HCT116 (cell line): ENCODE measurements around the gene GNLY. TPM values are rescaled to one million over a fixed set of nuclear protein-coding genes. Genes with fewer than 3 reads are reported as not detected.

ENCODE experiments used
- ATAC-seq: fragments of 200-7000 bp; cut with Tn5 transposase; 2 replicates; pipeline ENCODE4 v1.9.1; 2020; ENCODE audit warnings: mild to moderate bottlenecking, moderate library complexity
- BruUV-seq: library from RNA; stranded (reverse); fragments of 400-500 nt; replicated peaks from 2 replicates; lab custom pipeline; 2021; lab: Mats Ljungman, UMichigan
- CTCF ChIA-PET: fragments of 300-600 bp; sonication (Branson Sonifier 250); formaldehyde crosslinking; loops from one replicate; lab custom pipeline; 2021; ENCODE audit warnings: antibody characterized with exemption; lab: Charles Lee
- POLR2A ChIA-PET: fragments of 300-600, 350-600 bp; sonication (Branson Sonifier 250); formaldehyde crosslinking; loops from one replicate; lab custom pipeline; 2021; ENCODE audit warnings: antibody characterized with exemption; lab: Charles Lee
- RAD21 ChIA-PET, 2 experiments: fragments of 300-600 bp; sonication (Branson Sonifier 250); formaldehyde crosslinking; loops; one replicate each; lab custom pipeline; 2023; ENCODE audit warnings: low total read pairs in 2 of 2; ENCODE audit not compliant: uncharacterized antibody in 2 of 2, unreplicated experiment in 2 of 2, low non-redundant PET in 1 of 2; lab: Charles Lee
- DNase-seq: peaks from one replicate; pipeline ENCODE4 v3.0.0-alpha.2; 2010; ENCODE audit warnings: low read depth, low spot score
- H2AFZ ChIP-seq: fragments of 200-600 bp; shearing (Covaris generic), sonication (generic); 2 replicates; pipeline ENCODE4 v1.6.1; 2017; ENCODE audit warnings: low read depth, mixed run types, mixed read lengths, antibody characterized with exemption, low read length; ENCODE audit not compliant: poor library complexity, severe bottlenecking
- H3K27ac ChIP-seq: 2 replicates; pipeline ENCODE4 v1.5.1; 2012; ENCODE audit warnings: low read depth, low read length
- H3K27me3 ChIP-seq: fragments of 200-600 bp; sonication (generic); 2 replicates; pipeline ENCODE4 v1.6.1; 2016; ENCODE audit warnings: mixed run types, low read length, mixed read lengths; ENCODE audit not compliant: insufficient read depth
- H3K36me3 ChIP-seq, 2 experiments: fragments of 200-500 bp in 1 of 2; fragments of 200-600 bp in 1 of 2; sonication (Bioruptor generic) in 1 of 2; sonication (generic) in 1 of 2; 2 replicates each; pipeline versions ENCODE4 v1.5.1 to v1.6.1; 2014 to 2016; ENCODE audit warnings: low read length in 2 of 2, inconsistent platforms in 1 of 2, mixed read lengths in 1 of 2, mixed run types in 1 of 2; ENCODE audit not compliant: insufficient read depth in 2 of 2, control insufficient read depth in 1 of 2
- H3K4me1 ChIP-seq, 2 experiments: fragments of 200-600 bp in 1 of 2; sonication (generic) in 1 of 2; 2 replicates each; pipeline versions ENCODE4 v1.5.1 to v1.6.1; 2012 to 2017; ENCODE audit warnings: low read length in 2 of 2, inconsistent platforms in 1 of 2, mild to moderate bottlenecking in 1 of 2, mixed read lengths in 1 of 2, mixed run types in 1 of 2, moderate library complexity in 1 of 2; ENCODE audit not compliant: insufficient read depth in 2 of 2, control insufficient read depth in 1 of 2
- H3K4me2 ChIP-seq: fragments of 200-600 bp; sonication (generic); 2 replicates; pipeline ENCODE4 v1.6.1; 2017; ENCODE audit warnings: mixed run types, low read length, mixed read lengths
- H3K4me3 ChIP-seq, 2 experiments: fragments of 200-600 bp in 1 of 2; sonication (generic) in 1 of 2; replicated peaks in 1 of 2; 2 replicates each; pipeline ENCODE4 v1.5.1; 2011 to 2016; ENCODE audit warnings: low read length in 2 of 2, control low read depth in 1 of 2, low read depth in 1 of 2, mild to moderate bottlenecking in 1 of 2, mixed read lengths in 1 of 2, mixed run types in 1 of 2
- H3K79me2 ChIP-seq: fragments of 200-600 bp; sonication (generic); 2 replicates; pipeline ENCODE4 v1.6.1; 2017; ENCODE audit warnings: mild to moderate bottlenecking, mixed run types, low read length, moderate library complexity, mixed read lengths; ENCODE audit not compliant: insufficient read depth
- H3K9ac ChIP-seq: fragments of 200-600 bp; sonication (generic); 2 replicates; pipeline ENCODE4 v1.6.1; 2016; ENCODE audit warnings: low read length, mixed read lengths
- H3K9me2 ChIP-seq: fragments of 200-600 bp; sonication (generic), shearing (Covaris generic); 2 replicates; pipeline ENCODE4 v1.6.1; 2017; ENCODE audit warnings: mixed run types, mild to moderate bottlenecking, moderate library complexity; ENCODE audit not compliant: insufficient read depth
- H3K9me3 ChIP-seq, 2 experiments: fragments of 200-500 bp in 1 of 2; fragments of 200-600 bp in 1 of 2; sonication (Bioruptor generic) in 1 of 2; sonication (generic) in 1 of 2; 2 replicates each; pipeline ENCODE4 v1.6.1; 2014 to 2017; ENCODE audit warnings: low read length in 2 of 2, mixed read lengths in 2 of 2, inconsistent platforms in 1 of 2, low read depth in 1 of 2, mild to moderate bottlenecking in 1 of 2, mixed run types in 1 of 2, moderate library complexity in 1 of 2; ENCODE audit not compliant: control insufficient read depth in 1 of 2, insufficient read depth in 1 of 2
- H4K20me1 ChIP-seq: fragments of 200-600 bp; sonication (generic), shearing (Covaris generic); 2 replicates; pipeline ENCODE4 v1.6.1; 2017; ENCODE audit warnings: mixed run types, mild to moderate bottlenecking, moderate library complexity; ENCODE audit not compliant: insufficient read depth
- CTCF ChIP-seq, 3 experiments: fragments of 200-600 bp in 1 of 3; sonication (generic) in 1 of 3; IDR thresholded peaks in 2 of 3; conservative IDR thresholded peaks in 1 of 3; 2 replicates each; pipeline ENCODE4 v1.5.1; 2012 to 2017; ENCODE audit warnings: low read depth in 2 of 3, low read length in 2 of 3, antibody characterized with exemption in 1 of 3, borderline replicate concordance in 1 of 3, control low read depth in 1 of 3, mild to moderate bottlenecking in 1 of 3, mixed read lengths in 1 of 3, mixed run types in 1 of 3, moderate library complexity in 1 of 3; ENCODE audit not compliant: insufficient read depth in 1 of 3
- RAD21 ChIP-seq: IDR thresholded peaks from 2 replicates; pipeline ENCODE4 v1.6.1; 2012; ENCODE audit warnings: low read depth, mild to moderate bottlenecking
- TCF7L2 ChIP-seq: IDR thresholded peaks from 2 replicates; pipeline ENCODE4 v1.7.0; 2011; ENCODE audit warnings: borderline replicate concordance, inconsistent platforms; ENCODE audit not compliant: insufficient read depth, insufficient read length; ENCODE audit errors: extremely low read depth
- ZBTB33 ChIP-seq: IDR thresholded peaks from 2 replicates; pipeline ENCODE4 v1.6.1; 2011; ENCODE audit warnings: mild to moderate bottlenecking, low read length, moderate library complexity; ENCODE audit not compliant: insufficient replicate concordance; ENCODE audit errors: extremely low read depth
- intact Hi-C: fragments of 100-400 bp; cut with micrococcal nuclease; formaldehyde crosslinking; loops from 2 replicates; pipeline ENCODE4 v1.10.0; 2022
- total RNA-seq: library from RNA; stranded (reverse); gene quantifications from one replicate; pipeline ENCODE4 v1.2.1, GENCODE V29; 2021; ENCODE audit not compliant: unreplicated experiment

Gene GNLY
- total RNA-seq, 1 experiment from 2014 or later, result 0.74 TPM

- ATAC-seq (peak; percentile 99), DNase-seq (peak; percentile 39)
- H3K4me3 ChIP-seq, result no peak overlapping the region
- peak overlapping the region; percentile 69 for H2AFZ ChIP-seq
- ChIA-PET CTCF (interaction anchor here (0.7 to 2.5 kb wide), 22 partner anchors 9 to 351 kb away, joined by 3 to 55 read pairs (median 5); no protein-coding TSS in a partner anchor), RAD21 (interaction anchor here (0.8 to 2.2 kb wide), 5 partner anchors 13 to 85 kb away, joined by 3 to 19 read pairs (median 4); no protein-coding TSS in a partner anchor), POLR2A (interaction anchor here (0.6 to 0.9 kb wide), 2 partner anchors 85 to 117 kb away, joined by 3 read pairs; partner anchors contain the start of gene C2orf68)
- H3K27ac ChIP-seq, result no peak overlapping the region
- peaks cover 2 to 8% of the 10 kb centered on the region in 2 experiments; a peak in 2 of 4 replicates for H3K4me1 ChIP-seq
- no peaks in the 10 kb centered on the region for H3K9me3 ChIP-seq
- no peaks in the 10 kb centered on the region for H3K36me3 ChIP-seq
- no peaks in the 10 kb centered on the region for H4K20me1 ChIP-seq
- no peaks in the 10 kb centered on the region for H3K79me2 ChIP-seq
- TF ChIP-seq RAD21 (peak; percentile 99), TCF7L2 (no peak), ZBTB33 (no peak), CTCF (IDR thresholded peaks at IDR 0.05 in 2 of 3, conservative IDR thresholded peaks at IDR 0.05 in 1 of 3; ENCODE audit: borderline replicate concordance in 1 of 3, insufficient read depth in 1 of 3, low read depth in 2 of 3, low read length in 2 of 3) (peak; percentile 95 to 99 (median 96))
- intact Hi-C loops, result loop anchor here (1.0 to 10.0 kb wide), 4 partner anchors 50 to 356 kb away; no protein-coding TSS in a partner anchor
- H3K9me2 ChIP-seq, result no peaks in the 10 kb centered on the region
- H3K27me3 ChIP-seq, result 0 out of 2 replicates have a peak, but pooled peaks cover 3% of the 10 kb centered on the region
- H3K9ac ChIP-seq, result no peak overlapping the region
- no TSS peak for BruUV-seq
- peak overlapping the region; percentile 55 for H3K4me2 ChIP-seq
Measured at GRCh38 chr2:85728883-85729824, 35.0 kb downstream of the GNLY start.
